Activated CD4-positive, alpha-beta T cell treated with anti-CD3 and anti-CD28 coated beads for 1 hour (primary cell): ENCODE results near the gene STX1B.
A peak's percentile ranks its signal among the peaks of the same experiment; 100 is the strongest.

ENCODE experiments used
- DNase-seq: peaks from one replicate; pipeline ENCODE4 v3.0.0-alpha.2; 2020

The STX1B gene

GRCh38 chr16:30992931-30993816 lies 17.3 kb downstream of the STX1B start:
- no peak for DNase-seq

DNA sequence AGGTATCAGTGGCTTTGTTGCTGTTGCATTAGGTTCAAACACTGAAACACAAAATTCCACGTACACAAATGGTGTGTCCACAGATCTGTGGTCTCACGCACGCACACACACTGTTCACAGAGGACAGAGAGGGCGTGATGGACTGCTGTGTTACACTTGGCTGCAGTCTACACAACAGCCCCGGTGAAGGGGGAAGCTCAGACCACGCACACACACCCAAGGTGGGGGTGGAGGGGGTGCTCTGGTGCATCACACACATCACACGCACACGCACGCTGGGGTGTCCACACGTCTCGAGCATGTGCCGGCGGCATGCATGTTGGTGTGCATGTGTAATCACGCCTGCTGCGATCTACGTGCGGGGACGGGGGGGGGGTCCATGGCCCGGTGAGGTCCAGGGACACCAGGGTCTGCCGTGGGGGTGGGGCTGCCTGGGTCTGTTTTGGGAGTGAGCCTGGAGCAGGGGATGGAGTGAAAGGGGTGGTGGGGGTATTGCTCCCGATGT lies 18.1 kb downstream of the STX1B start:
- no peak for DNase-seq

- no peak for DNase-seq
Observed at GRCh38 chr16:30991052-30991451, 19.4 kb downstream of the STX1B start.

GRCh38 chr16:30990105-30990504 lies 20.3 kb downstream of the STX1B start:
- no peak for DNase-seq

- no peak for DNase-seq
Observed at GRCh38 chr16:30989469-30990047, 20.9 kb downstream of the STX1B start.

DNA sequence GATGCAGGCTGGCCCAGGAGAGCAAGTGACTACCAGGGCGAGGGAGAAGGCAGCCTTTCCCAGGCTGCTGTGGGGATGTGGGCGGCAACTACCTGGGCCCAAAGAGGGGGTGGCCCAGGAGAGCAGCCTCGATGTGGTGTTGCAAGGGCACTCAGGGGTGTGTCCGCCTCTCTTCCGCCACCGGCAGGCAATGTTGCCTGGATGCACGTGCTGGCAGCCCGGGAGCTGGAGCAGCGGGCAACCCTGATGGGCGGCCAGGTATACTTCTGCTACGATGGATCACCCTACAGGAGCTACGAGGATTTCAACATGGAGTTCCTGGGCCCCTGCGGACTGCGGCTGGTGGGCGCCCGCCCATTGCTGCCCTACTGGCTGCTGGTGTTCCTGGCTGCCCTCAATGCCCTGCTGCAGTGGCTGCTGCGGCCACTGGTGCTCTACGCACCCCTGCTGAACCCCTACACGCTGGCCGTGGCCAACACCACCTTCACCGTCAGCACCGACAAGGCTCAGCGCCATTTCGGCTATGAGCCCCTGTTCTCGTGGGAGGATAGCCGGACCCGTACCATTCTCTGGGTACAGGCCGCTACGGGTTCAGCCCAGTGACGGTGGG lies 22.8 kb downstream of the STX1B start:
- no peak for DNase-seq

DNA sequence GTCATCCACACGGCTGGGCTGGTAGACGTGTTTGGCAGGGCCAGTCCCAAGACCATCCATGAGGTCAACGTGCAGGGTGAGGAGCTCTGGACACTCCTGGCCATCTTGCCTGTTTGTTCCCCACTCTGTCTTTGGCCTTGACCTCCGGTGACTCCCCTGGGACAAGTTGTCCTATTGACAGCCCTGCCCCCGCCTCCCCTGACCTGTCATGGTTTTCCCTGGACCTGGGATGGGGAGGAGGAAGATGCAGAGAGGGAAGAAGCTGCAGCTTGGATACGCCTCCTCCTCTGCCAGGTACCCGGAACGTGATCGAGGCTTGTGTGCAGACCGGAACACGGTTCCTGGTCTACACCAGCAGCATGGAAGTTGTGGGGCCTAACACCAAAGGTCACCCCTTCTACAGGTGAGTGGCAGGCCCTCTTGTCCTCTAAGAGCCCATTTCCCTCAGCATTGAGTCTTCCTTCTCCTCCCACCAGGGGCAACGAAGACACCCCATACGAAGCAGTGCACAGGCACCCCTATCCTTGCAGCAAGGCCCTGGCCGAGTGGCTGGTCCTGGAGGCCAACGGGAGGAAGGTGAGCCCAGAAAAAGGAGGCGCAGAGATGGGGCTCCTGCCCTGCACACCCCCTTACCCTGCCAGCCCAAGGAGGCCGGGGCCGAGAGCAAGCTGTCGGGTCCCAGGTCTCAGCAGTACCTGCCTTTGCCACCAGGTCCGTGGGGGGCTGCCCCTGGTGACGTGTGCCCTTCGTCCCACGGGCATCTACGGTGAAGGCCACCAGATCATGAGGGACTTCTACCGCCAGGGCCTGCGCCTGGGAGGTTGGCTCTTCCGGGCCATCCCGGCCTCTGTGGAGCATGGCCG lies 24.1 kb downstream of the STX1B start:
- no peak for DNase-seq

DNA sequence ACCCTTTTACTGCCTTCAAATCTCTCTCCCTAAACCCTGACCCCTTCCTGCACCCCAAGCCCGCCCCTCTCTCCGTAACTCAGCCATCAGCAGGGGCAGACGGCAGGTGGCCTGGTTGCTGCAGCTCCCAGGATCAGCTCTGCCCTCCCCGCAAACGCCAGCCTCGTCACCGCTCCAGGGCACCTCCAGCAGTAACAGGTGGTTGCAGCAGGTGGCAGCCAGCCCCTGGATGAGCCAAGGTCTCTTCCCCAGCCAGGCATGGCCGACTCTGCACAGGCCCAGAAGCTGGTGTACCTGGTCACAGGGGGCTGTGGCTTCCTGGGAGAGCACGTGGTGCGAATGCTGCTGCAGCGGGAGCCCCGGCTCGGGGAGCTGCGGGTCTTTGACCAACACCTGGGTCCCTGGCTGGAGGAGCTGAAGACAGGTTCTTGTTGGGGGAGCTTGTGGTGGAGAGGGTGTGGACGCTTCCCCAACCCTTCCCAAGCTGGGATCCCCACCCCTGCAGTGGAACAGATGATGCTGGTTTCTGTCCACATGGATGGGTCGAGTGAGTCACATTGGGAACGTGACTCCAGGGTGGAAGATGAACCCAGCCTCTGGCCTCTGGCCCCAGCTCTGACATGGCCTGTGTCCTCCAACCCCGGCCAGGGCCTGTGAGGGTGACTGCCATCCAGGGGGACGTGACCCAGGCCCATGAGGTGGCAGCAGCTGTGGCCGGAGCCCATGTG lies 24.9 kb downstream of the STX1B start:
- DNase-seq: no peak

- peak; percentile 69 for DNase-seq
Observed at GRCh38 chr16:30984669-30985400, 25.6 kb downstream of the STX1B start, which contains the start of gene HSD3B7. Gene HSD3B7 (plus strand): TSS chr16:30985207. CDS start chr16:30985659, 452 bp downstream.

DNA sequence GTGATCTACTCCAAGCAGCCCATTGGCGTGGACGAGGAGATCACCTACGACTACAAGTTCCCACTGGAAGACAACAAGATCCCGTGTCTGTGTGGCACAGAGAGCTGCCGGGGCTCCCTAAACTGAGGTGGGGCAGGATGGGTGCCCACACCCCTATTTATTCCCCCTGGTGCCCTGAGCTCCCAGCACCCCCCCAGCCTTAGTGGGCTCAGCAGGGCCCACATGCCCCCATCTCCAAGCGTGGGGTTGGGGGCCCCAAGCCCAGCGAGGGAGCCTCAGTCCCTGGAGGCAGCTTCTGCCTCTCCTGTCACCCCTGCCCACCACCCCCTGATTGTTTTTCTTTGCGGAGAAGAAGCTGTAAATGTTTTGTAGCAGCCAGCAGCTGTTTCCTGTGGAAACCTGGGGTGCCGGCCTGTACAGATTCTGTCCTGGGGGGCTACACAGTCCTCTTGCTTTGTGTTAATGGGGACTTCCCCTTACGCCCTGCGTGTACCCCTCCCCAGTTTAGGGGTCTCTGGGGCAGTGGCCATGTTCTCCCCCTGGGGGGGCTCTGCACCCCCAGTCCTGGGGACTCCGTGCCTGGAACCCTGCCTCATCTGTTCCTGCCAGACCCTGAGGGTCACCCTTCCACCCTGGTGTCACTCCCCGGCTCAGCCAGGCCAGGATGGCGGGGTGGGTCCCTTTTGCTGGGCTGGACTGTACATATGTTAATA lies 26.4 kb downstream of the STX1B start:
- DNase-seq: no peak

- no peak for DNase-seq
Observed at GRCh38 chr16:30983289-30983889, 27.0 kb downstream of the STX1B start.

- no peak for DNase-seq
Observed at GRCh38 chr16:30982548-30983288, 27.7 kb downstream of the STX1B start.

DNA sequence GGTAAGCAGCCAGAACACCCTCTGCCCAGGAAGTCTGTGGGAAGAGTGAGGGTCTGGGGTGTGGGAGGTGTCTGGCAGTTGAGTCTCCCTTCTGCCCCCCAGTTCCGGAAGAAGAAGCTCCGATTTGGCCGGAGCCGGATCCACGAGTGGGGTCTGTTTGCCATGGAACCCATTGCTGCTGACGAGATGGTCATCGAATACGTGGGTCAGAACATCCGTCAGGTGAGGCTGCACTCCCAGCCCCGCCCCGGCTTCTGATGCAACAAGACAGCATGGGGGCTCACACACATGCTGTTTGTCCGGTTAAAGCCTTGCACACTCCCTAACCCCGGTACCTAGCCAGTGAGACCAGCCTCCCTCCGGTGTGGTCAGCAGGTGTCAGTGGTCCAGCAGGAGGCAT lies 29.5 kb downstream of the STX1B start:
- no peak for DNase-seq

DNA sequence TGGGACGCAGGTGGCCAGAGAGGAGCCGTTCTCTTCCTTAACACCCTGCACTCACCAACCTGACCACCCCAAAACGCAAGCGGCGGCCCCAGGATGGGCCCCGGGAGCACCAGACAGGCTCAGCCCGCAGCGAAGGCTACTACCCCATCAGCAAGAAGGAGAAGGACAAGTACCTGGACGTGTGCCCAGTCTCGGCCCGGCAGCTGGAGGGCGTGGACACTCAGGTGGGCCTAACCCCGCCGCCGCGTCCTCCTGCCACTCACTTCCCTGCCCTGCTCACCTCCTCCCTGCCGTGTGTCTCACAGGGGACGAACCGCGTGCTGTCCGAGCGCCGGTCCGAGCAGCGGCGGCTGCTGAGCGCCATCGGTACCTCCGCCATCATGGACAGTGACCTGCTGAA lies 30.0 kb downstream of the STX1B start:
- DNase-seq: no peak

- no peak for DNase-seq
Observed at GRCh38 chr16:30980023-30980371, 30.4 kb downstream of the STX1B start.

- DNase-seq: no peak
Observed at GRCh38 chr16:30979170-30980022, 31.0 kb downstream of the STX1B start.

GRCh38 chr16:30977502-30977901 lies 32.9 kb downstream of the STX1B start:
- DNase-seq: no peak

DNA sequence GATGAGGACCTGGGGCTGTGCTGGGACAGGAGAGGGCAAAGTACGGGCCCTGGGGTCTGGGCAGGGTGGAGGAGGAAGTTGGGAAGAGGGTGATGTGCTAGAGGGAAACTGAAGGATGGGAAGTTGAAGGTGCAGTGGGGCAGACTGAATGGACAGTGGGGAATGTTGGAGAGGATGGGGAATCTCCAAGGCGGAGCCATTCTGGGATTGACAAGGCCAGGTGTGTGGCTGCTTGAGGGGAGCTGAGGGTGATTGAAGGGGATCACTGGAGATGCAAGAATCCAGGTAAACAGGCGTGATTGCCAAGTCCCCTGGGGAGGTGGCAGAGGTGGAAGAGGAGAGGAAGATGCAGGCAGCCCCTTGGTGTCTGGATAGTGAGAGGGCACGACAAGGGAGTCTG lies 34.0 kb downstream of the STX1B start:
- no peak for DNase-seq

DNA sequence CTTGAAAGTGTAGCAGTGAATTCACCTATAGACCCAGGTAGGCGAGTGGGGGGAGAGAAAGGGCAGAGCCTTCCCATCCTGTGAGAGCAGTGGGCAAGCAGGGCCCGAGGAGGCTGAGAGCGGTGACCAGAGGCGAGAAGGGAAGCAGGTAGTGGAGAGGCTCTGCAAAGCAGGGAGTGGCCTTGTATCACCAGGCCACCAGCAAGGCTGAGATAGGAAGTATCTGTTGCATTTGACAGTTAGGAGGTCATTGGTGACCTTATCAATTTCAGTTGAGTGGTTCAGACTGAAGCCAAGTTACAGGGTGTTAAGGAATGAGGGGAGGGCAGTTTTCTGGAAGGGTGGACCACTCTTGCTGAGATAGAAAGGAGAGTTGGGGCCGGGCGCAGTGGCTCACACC lies 36.1 kb downstream of the STX1B start:
- DNase-seq: no peak
